ENCODE data around the gene TMEM181. TPM values are rescaled to one million over a fixed set of nuclear protein-coding genes. Genes with fewer than 3 reads are reported as not detected.

The TMEM181 gene
- polyA plus RNA-seq, 1 of the 3 experiments (the other 2 are of a cell fraction), result 19.5 TPM

DNA sequence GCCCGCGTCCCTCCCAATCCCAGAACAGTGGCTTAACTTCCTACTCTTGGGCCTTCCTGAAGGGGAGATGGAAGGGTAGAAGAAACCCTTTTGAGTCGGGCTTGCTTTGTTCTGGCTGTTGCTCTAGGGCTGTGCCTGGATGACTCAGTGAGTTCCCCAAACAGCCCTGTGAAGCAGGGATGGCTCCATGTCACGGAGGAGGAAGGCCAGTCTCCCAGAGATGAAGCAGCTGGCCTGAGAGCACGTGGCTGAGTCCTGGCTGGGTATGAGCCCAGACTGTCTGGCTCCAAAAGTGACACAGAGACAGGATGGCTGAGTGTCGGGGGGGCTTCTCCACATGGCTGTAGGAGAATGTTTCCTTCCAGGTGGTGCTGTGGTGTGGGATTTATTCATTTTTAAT lies 94.6 kb downstream of the TMEM181 start:
- Histone ChIP-seq H3K9ac (peak overlapping the region; percentile 63), H3K27me3 (ENCODE audit: insufficient read depth) (no peaks in the 10 kb centered on the region), H3K4me1 (ENCODE audit: control insufficient read depth in 1 of 2, insufficient read depth in 2 of 2, low read depth in 1 of 2, low read length in 1 of 2) (peaks cover 16 to 30% of the 10 kb centered on the region in 2 experiments; a peak in 3 of 4 replicates), H3K36me3 (replicated peaks in 1 of 2; ENCODE audit: control insufficient read depth in 1 of 2, insufficient read depth in 2 of 2, low read length in 1 of 2) (no peaks in the 10 kb centered on the region), H3K4me3 (ENCODE audit: low read depth in 2 of 2, low read length in 1 of 2) (0 out of 4 replicates have a peak overlapping the region, but pooled peaks of 1 of the 2 experiments have one; percentile 1), H3K4me2 (peak overlapping the region; percentile 62), H2AFZ (ENCODE audit: low read depth) (peak overlapping the region; percentile 76; the same call in 1 of the 2 replicates), H3K9me3 (no peaks in the 10 kb centered on the region), H3F3A (replicated peaks; ENCODE audit: insufficient read depth) (peaks cover 44% of the 10 kb centered on the region), H3K79me2 (ENCODE audit: insufficient read depth) (no peaks in the 10 kb centered on the region), H3K27ac (ENCODE audit: low read depth in 2 of 2, low read length in 1 of 2) (peak overlapping the region; percentile 67 to 92), H4K20me1 (ENCODE audit: insufficient read depth) (no peaks in the 10 kb centered on the region), H3K9me2 (no peaks in the 10 kb centered on the region)
- 19% methylated on average over 3 of the region's 6 CpGs for WGBS (ENCODE audit: low lambda C conversion rate)
- POLR2A ChIA-PET, result interaction anchor here (1.3 kb wide), 1 partner anchor 10 kb away, joined by 11 read pairs; the partner anchor contains the start of gene DYNLT1
- peak; percentile 57 for DNase-seq
- CTCF ChIA-PET, result interaction anchor here (1.1 to 1.9 kb wide), 2 partner anchors 37 to 433 kb away, joined by 3 to 7 read pairs; no protein-coding TSS in a partner anchor
- TF ChIP-seq NFIC (IDR thresholded peaks at IDR 0.05; ENCODE audit: borderline replicate concordance) (peak; percentile 76), RXRA (IDR thresholded peaks at IDR 0.05; ENCODE audit: borderline replicate concordance, low read depth) (peak; percentile 35; the same call in 1 of the 2 replicates), USF2 (IDR thresholded peaks at IDR 0.05; ENCODE audit: borderline replicate concordance, low read depth, low read length) (peak; percentile 14; the same call in 1 of the 2 replicates), PBX3 (IDR thresholded peaks at IDR 0.05) (peak; percentile 92), JUND (IDR thresholded peaks at IDR 0.05) (peak; percentile 73), ZBTB33 (IDR thresholded peaks at IDR 0.05; ENCODE audit: borderline replicate concordance, low read depth) (0 out of 2 replicates have a peak, but pooled peaks have one; percentile 10), TAF1 (IDR thresholded peaks at IDR 0.05; ENCODE audit: borderline replicate concordance, low read depth, low read length) (no peak; the same call in 1 of the 2 replicates), GATA2 (CRISPR knock-in tag; IDR thresholded peaks at IDR 0.05) (no peak), MAX (IDR thresholded peaks at IDR 0.05; ENCODE audit: low read depth) (peak; percentile 99), TEAD4 (IDR thresholded peaks at IDR 0.05; ENCODE audit: borderline replicate concordance, insufficient read depth) (peak; percentile 57), RFX5 (IDR thresholded peaks at IDR 0.05; ENCODE audit: low read length) (no peak), NRF1 (IDR thresholded peaks at IDR 0.05; ENCODE audit: low read depth, low read length) (no peak), GABPA (IDR thresholded peaks at IDR 0.05; ENCODE audit: low read depth) (no peak), MEF2A (IDR thresholded peaks at IDR 0.05; ENCODE audit: borderline replicate concordance, low read depth) (no peak; the same call in 1 of the 2 replicates), FOSL2 (IDR thresholded peaks at IDR 0.05; ENCODE audit: borderline replicate concordance, low read depth) (peak; percentile 67; the same call in 1 of the 2 replicates), TCF12 (IDR thresholded peaks at IDR 0.05) (peak; percentile 98), POLR2AphosphoS5 (IDR thresholded peaks at IDR 0.05; ENCODE audit: low read depth, low read length) (peak; percentile 78; the same call in 1 of the 2 replicates), SIN3A (IDR thresholded peaks at IDR 0.05; ENCODE audit: borderline replicate concordance, low read depth, low read length) (peak; percentile 76), SMC3 (IDR thresholded peaks at IDR 0.05; ENCODE audit: low read depth, low read length) (no peak), EP300 (IDR thresholded peaks at IDR 0.05; ENCODE audit: borderline replicate concordance in 1 of 2, low read depth in 1 of 2, low read length in 1 of 2) (peak; percentile 63 to 94; a peak in 3 of 4 replicates), RAD21 (IDR thresholded peaks at IDR 0.05; ENCODE audit: low read length) (no peak), FOXJ3 (CRISPR knock-in tag; IDR thresholded peaks at IDR 0.05) (no peak), EZH2phosphoT487 (IDR thresholded peaks at IDR 0.05; ENCODE audit: borderline replicate concordance, low read depth) (no peak), RCOR1 (IDR thresholded peaks at IDR 0.05; ENCODE audit: low read length) (no peak), ELF1 (IDR thresholded peaks at IDR 0.05) (0 out of 2 replicates have a peak, but pooled peaks have one; percentile 15), YY1 (IDR thresholded peaks at IDR 0.05; ENCODE audit: low read depth) (0 out of 2 replicates have a peak, but pooled peaks have one; percentile 48)
- TF ChIP-seq, protein P1, sequence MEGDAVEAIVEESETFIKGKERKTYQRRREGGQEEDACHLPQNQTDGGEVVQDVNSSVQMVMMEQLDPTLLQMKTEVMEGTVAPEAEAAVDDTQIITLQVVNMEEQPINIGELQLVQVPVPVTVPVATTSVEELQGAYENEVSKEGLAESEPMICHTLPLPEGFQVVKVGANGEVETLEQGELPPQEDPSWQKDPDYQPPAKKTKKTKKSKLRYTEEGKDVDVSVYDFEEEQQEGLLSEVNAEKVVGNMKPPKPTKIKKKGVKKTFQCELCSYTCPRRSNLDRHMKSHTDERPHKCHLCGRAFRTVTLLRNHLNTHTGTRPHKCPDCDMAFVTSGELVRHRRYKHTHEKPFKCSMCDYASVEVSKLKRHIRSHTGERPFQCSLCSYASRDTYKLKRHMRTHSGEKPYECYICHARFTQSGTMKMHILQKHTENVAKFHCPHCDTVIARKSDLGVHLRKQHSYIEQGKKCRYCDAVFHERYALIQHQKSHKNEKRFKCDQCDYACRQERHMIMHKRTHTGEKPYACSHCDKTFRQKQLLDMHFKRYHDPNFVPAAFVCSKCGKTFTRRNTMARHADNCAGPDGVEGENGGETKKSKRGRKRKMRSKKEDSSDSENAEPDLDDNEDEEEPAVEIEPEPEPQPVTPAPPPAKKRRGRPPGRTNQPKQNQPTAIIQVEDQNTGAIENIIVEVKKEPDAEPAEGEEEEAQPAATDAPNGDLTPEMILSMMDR (IDR thresholded peaks at IDR 0.05), result no peak
- TF ChIP-seq, protein P2, sequence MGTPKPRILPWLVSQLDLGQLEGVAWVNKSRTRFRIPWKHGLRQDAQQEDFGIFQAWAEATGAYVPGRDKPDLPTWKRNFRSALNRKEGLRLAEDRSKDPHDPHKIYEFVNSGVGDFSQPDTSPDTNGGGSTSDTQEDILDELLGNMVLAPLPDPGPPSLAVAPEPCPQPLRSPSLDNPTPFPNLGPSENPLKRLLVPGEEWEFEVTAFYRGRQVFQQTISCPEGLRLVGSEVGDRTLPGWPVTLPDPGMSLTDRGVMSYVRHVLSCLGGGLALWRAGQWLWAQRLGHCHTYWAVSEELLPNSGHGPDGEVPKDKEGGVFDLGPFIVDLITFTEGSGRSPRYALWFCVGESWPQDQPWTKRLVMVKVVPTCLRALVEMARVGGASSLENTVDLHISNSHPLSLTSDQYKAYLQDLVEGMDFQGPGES (IDR thresholded peaks at IDR 0.05; ENCODE audit: low read depth, low read length), result no peak
